D721Med (cell line): ENCODE data around the gene C10orf90.

ENCODE experiments used
- DNase-seq: peaks from one replicate; pipeline ENCODE4 v3.0.0; 2011; ENCODE audit warnings: low spot score; ENCODE audit not compliant: insufficient read length
- FAIRE-seq: peaks from 2 replicates; lab custom pipeline; 2011; peaks lifted over from hg19 to GRCh38; lab: Jason Lieb, UNC
- TF ChIP-seq, protein P1 (sequence below): IDR thresholded peaks from 2 replicates; pipeline ENCODE4 v1.5.1; 2012; ENCODE audit warnings: mild to moderate bottlenecking, control low read depth; ENCODE audit not compliant: insufficient read depth; ENCODE audit errors: missing control alignments

Gene C10orf90

GRCh38 chr10:126398383-126398743, 272.1 kb downstream of the C10orf90 start:
- TF ChIP-seq, protein P1, sequence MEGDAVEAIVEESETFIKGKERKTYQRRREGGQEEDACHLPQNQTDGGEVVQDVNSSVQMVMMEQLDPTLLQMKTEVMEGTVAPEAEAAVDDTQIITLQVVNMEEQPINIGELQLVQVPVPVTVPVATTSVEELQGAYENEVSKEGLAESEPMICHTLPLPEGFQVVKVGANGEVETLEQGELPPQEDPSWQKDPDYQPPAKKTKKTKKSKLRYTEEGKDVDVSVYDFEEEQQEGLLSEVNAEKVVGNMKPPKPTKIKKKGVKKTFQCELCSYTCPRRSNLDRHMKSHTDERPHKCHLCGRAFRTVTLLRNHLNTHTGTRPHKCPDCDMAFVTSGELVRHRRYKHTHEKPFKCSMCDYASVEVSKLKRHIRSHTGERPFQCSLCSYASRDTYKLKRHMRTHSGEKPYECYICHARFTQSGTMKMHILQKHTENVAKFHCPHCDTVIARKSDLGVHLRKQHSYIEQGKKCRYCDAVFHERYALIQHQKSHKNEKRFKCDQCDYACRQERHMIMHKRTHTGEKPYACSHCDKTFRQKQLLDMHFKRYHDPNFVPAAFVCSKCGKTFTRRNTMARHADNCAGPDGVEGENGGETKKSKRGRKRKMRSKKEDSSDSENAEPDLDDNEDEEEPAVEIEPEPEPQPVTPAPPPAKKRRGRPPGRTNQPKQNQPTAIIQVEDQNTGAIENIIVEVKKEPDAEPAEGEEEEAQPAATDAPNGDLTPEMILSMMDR = no peak
- DNase-seq = no peak
- no peak for FAIRE-seq

DNA sequence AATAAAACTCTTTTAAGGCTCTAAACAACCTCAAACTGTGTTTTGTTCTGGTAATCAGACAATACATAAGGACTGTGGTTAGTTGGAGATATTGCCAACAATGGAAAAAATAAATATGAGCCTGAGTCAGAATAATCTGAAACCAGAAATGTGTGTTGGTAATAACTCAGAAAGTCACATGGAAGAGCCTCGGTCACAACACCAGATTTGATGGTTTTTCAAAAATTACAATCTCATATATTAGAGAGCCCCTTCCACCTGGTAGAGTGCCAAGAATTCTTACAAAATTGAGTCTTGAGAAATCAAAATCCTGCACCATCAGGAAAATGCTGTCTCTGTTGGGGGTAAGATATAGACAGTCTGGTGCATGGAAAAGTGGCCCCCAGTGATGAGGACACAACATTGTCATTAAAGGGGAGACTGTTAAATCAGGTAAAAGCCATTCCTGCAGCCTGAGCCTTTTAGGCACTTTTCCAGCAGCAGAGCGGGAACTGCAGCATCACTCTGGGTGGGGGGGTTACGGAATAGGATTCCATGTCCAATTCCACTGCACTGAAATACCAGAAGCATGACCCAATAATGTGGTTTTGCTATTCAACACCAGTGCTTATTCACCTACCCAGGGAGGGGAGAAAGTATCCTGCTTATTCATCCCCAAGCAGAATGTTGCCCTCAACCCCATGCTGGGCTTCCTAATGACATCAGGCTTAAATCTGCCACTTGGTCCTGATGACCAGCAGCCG, 272.7 kb downstream of the C10orf90 start:
- no peak for FAIRE-seq
- no peak for DNase-seq
- TF ChIP-seq, protein P1 = no peak

GRCh38 chr10:126397156-126397555, 273.3 kb downstream of the C10orf90 start:
- TF ChIP-seq, protein P1 = no peak
- FAIRE-seq = no peak
- no peak for DNase-seq

- TF ChIP-seq, protein P1 = no peak
- no peak for DNase-seq
- no peak for FAIRE-seq
These were observed 275.5 kb downstream of the C10orf90 start for GRCh38 chr10:126394948-126395347.

DNA sequence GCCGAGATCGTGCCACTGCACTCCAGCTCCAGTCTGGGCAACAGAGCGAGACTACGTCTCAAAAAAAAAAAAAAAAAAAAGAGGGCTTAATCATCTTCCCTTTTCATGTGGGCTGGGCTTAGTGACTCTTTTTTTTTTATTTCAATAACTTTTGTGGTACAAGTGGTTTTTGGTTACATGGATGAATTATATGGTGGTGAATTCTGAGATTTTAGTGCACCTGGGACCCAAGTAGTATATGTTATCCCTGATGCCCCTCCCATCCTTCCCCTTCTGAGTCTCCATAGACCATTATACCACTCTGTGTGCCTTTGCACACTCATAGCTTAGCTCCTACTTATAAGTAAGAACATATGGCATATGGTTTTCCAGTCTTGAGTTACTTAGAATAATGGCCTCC, 277.4 kb downstream of the C10orf90 start:
- no peak for FAIRE-seq
- TF ChIP-seq, protein P1 = no peak
- DNase-seq = no peak

DNA sequence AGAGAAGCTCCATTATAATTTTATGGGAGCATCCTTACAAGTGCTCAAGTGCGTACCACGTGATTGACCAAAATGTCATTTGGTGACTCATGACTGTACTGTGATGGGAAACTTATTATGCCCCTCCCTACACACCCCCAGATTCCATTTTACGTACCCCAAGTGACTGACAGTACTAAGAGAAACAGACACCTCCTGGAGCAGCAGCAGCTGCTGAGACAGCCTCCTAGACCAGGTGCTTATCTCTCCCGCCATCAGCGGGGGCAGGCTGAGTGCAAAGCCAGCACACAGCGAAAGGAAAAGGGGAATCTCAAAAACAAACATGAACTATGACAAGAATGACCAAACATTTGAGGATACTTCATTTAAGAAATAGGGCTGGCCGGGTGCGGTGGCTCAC, 278.0 kb downstream of the C10orf90 start:
- FAIRE-seq (no peak), DNase-seq (no peak)
- TF ChIP-seq, protein P1 = no peak

- FAIRE-seq (no peak), DNase-seq (no peak)
- TF ChIP-seq, protein P1 = no peak
These were observed 278.4 kb downstream of the C10orf90 start for GRCh38 chr10:126392068-126392467.
